ENCODE results near the gene SUZ12.

GRCh38 chr17:32021615-32021955 is 84.8 kb downstream of the SUZ12 start:
- TF ChIP-seq TOX (CRISPR knock-in tag; IDR thresholded peaks at IDR 0.05; ENCODE audit: borderline replicate concordance) (no peak), TCF4 (CRISPR knock-in tag; IDR thresholded peaks at IDR 0.05; ENCODE audit: borderline replicate concordance) (no peak), CREB5 (CRISPR knock-in tag; IDR thresholded peaks at IDR 0.05; ENCODE audit: low read depth) (no peak), BACH2 (CRISPR knock-in tag; IDR thresholded peaks at IDR 0.05; ENCODE audit: borderline replicate concordance) (no peak), TSHZ2 (CRISPR knock-in tag; IDR thresholded peaks at IDR 0.05) (no peak), PATZ1 (CRISPR knock-in tag; IDR thresholded peaks at IDR 0.05; ENCODE audit: borderline replicate concordance) (no peak), RARB (CRISPR knock-in tag; IDR thresholded peaks at IDR 0.05) (no peak), CSRNP3 (CRISPR knock-in tag; IDR thresholded peaks at IDR 0.05) (no peak)

Measured in SK-N-SH treated with all-trans-retinoic acid at 6 μM for 48 hours (cell line).